K562 (cell line): ENCODE measurements around the gene DHODH. TPM values are rescaled to one million over a fixed set of nuclear protein-coding genes. Genes with fewer than 3 reads are reported as not detected.

Source experiments
- ATAC-seq: fragments of 200-7000 bp; cut with Tn5 transposase; 3 replicates; pipeline ENCODE4 v1.9.1; 2020; ENCODE audit warnings: moderate library complexity
- Bru-seq: library from RNA; stranded (reverse); fragments of 400-500 nt; gene quantifications from one replicate; lab custom pipeline; 2021; lab: Mats Ljungman, UMichigan
- BruChase-seq, 2 experiments: library from RNA; stranded (reverse); fragments of 400-500 nt; gene quantifications; one replicate each; lab custom pipeline; 2021; lab: Mats Ljungman, UMichigan
- BruUV-seq: library from RNA; stranded (reverse); fragments of 400-500 nt; replicated peaks from 2 replicates; lab custom pipeline; 2021; lab: Mats Ljungman, UMichigan
- CTCF ChIA-PET: fragments of 300-600 bp; formaldehyde crosslinking; extraction: SDS; loops from one replicate; lab custom pipeline; 2021; ENCODE audit warnings: low intra/inter-chr PET ratio; lab: Yijun Ruan, JAX
- POLR2A ChIA-PET: fragments of 300-600, 350-650 bp; sonication (Branson Sonifier 250); formaldehyde crosslinking; extraction: SDS; loops from one replicate; lab custom pipeline; 2021; ENCODE audit warnings: antibody characterized with exemption, inconsistent platforms; lab: Yijun Ruan, JAX
- DNase-seq, 4 experiments: peaks; one replicate each; pipeline versions ENCODE4 v3.0.0 to v3.0.0-alpha.2; 2011 to 2018; ENCODE audit warnings: low spot score in 3 of 4, mixed read lengths in 3 of 4; ENCODE audit errors: extremely low read depth in 1 of 4
- FAIRE-seq: peaks from 2 replicates; lab custom pipeline; 2011; peaks lifted over from hg19 to GRCh38; lab: Jason Lieb, UNC
- H2AFZ ChIP-seq: 2 replicates; pipeline ENCODE4 v1.6.0; 2011; ENCODE audit warnings: low read depth, low read length, control low read depth, inconsistent platforms
- H3K27ac ChIP-seq: fragments of 200-600 bp; 3 replicates; pipeline ENCODE4 v1.8.0; 2011; ENCODE audit warnings: low read depth, mild to moderate bottlenecking, control low read depth, inconsistent platforms, low read length, moderate library complexity, mixed read lengths; ENCODE audit errors: extremely low read depth
- H3K27me3 ChIP-seq, 2 experiments: fragments of 300-600 bp in 1 of 2; 2 replicates in 1 of 2; 3 replicates in 1 of 2; pipeline versions ENCODE4 v1.6.0 to v1.8.0; 2011; ENCODE audit warnings: inconsistent platforms in 2 of 2, low read length in 2 of 2, mild to moderate bottlenecking in 1 of 2, mixed read lengths in 1 of 2, moderate library complexity in 1 of 2; ENCODE audit not compliant: control insufficient read depth in 2 of 2, insufficient read depth in 2 of 2
- H3K36me3 ChIP-seq: fragments of 300-600 bp; 3 replicates; pipeline ENCODE4 v1.8.0; 2011; ENCODE audit warnings: mild to moderate bottlenecking, low read length, inconsistent platforms; ENCODE audit not compliant: control insufficient read depth, insufficient read depth
- H3K4me1 ChIP-seq, 2 experiments: fragments of 200-600 bp in 1 of 2; replicated peaks in 1 of 2; 2 replicates in 1 of 2; 3 replicates in 1 of 2; pipeline versions ENCODE4 v1.5.1 to v1.8.0; 2011; ENCODE audit warnings: inconsistent platforms in 2 of 2, low read length in 2 of 2, mild to moderate bottlenecking in 1 of 2, mixed read lengths in 1 of 2, moderate library complexity in 1 of 2; ENCODE audit not compliant: control insufficient read depth in 2 of 2, insufficient read depth in 2 of 2
- H3K4me2 ChIP-seq: 2 replicates; pipeline ENCODE4 v1.6.1; 2011; ENCODE audit warnings: low read length, control low read depth, inconsistent platforms, mixed read lengths; ENCODE audit not compliant: insufficient read depth
- H3K4me3 ChIP-seq: fragments of 200-600 bp; sonication (generic), shearing (Covaris generic); 2 replicates; pipeline ENCODE4 v1.5.1; 2016; ENCODE audit warnings: control low read depth, inconsistent platforms
- H3K79me2 ChIP-seq: fragments of 200-600 bp; 3 replicates; pipeline ENCODE4 v1.8.0; 2011; ENCODE audit warnings: low read length, inconsistent platforms; ENCODE audit not compliant: control insufficient read depth, insufficient read depth
- H3K9ac ChIP-seq, 2 experiments: 2 replicates each; pipeline versions ENCODE4 v1.6.0 to v1.6.1; 2011; ENCODE audit warnings: low read depth in 2 of 2, low read length in 2 of 2, control low read depth in 1 of 2, inconsistent platforms in 1 of 2, mild to moderate bottlenecking in 1 of 2, mixed read lengths in 1 of 2; ENCODE audit not compliant: insufficient read depth in 1 of 2
- H3K9me1 ChIP-seq: one replicate; pipeline ENCODE4 v1.6.0; 2011; ENCODE audit warnings: inconsistent platforms, mild to moderate bottlenecking, low read length, moderate library complexity; ENCODE audit not compliant: control insufficient read depth, insufficient read depth
- H3K9me3 ChIP-seq: replicated peaks from 2 replicates; pipeline ENCODE4 v1.5.1; 2011; ENCODE audit warnings: low read depth, low read length, inconsistent platforms; ENCODE audit not compliant: control insufficient read depth, insufficient read depth
- H4K20me1 ChIP-seq: replicated peaks from 2 replicates; pipeline ENCODE4 v1.6.1; 2011; ENCODE audit warnings: low read length, inconsistent platforms, mixed read lengths; ENCODE audit not compliant: control insufficient read depth, insufficient read depth
- CAMTA2 ChIP-seq: fragments of 250-450 bp; sonication (Bioruptor Pico); conservative IDR thresholded peaks from 2 replicates; pipeline ENCODE4 v1.5.1; 2022
- CBX2 ChIP-seq: fragments of 200-600 bp; sonication (generic); IDR thresholded peaks from one replicate; pipeline ENCODE4 v1.6.1; 2012; ENCODE audit warnings: mild to moderate bottlenecking, low read length, inconsistent platforms; ENCODE audit not compliant: insufficient read depth, poor library complexity, severe bottlenecking
- FOSL1 ChIP-seq: fragments of 200-800 bp; sonication (Bioruptor generic); conservative IDR thresholded peaks from 2 replicates; pipeline ENCODE4 v1.6.1; 2016; ENCODE audit warnings: missing genetic modification characterization, missing compliant biosample characterization
- FOXA1 ChIP-seq: fragments of 450-650 bp; IDR thresholded peaks from 2 replicates; pipeline ENCODE4 v1.6.1; 2016; ENCODE audit warnings: mild to moderate bottlenecking, borderline replicate concordance
- HNRNPLL ChIP-seq: fragments of 200-400 bp; formaldehyde crosslinking; IDR thresholded peaks from 2 replicates; pipeline ENCODE4 v1.6.1; 2017; ENCODE audit warnings: low read length, low read depth, mild to moderate bottlenecking; ENCODE audit not compliant: poor library complexity, severe bottlenecking
- JUNB ChIP-seq: fragments of 450-650 bp; formaldehyde crosslinking; conservative IDR thresholded peaks from 2 replicates; pipeline ENCODE4 v1.4.0; 2020; ENCODE audit warnings: mild to moderate bottlenecking
- MBD2 ChIP-seq: sonication (generic); IDR thresholded peaks from 2 replicates; pipeline ENCODE4 v1.6.1; 2016; ENCODE audit warnings: low read depth, borderline replicate concordance
- TFAP4 ChIP-seq: sonication (generic); formaldehyde crosslinking; IDR thresholded peaks from 2 replicates; pipeline ENCODE4 v1.8.0; 2022; ENCODE audit warnings: missing genetic modification reagents, mild to moderate bottlenecking, moderate library complexity, borderline replicate concordance
- ZFP30 ChIP-seq: fragments of 250-450 bp; sonication (Bioruptor Pico); IDR thresholded peaks from 2 replicates; pipeline ENCODE4 v1.8.0; 2022; ENCODE audit warnings: moderate library complexity, mild to moderate bottlenecking, inconsistent platforms, borderline replicate concordance
- ZNF311 ChIP-seq: fragments of 250-450 bp; sonication (Bioruptor Pico); IDR thresholded peaks from 2 replicates; pipeline ENCODE4 v1.4.0; 2020; ENCODE audit warnings: mild to moderate bottlenecking, moderate library complexity
- ZNF408 ChIP-seq: fragments of 250-450 bp; sonication (Bioruptor Pico); IDR thresholded peaks from 2 replicates; pipeline ENCODE4 v1.4.0; 2020; ENCODE audit warnings: low read depth, mild to moderate bottlenecking, moderate library complexity
- ZNF511 ChIP-seq: sonication (generic); formaldehyde crosslinking; IDR thresholded peaks from 2 replicates; pipeline ENCODE4 v1.8.0; 2022; ENCODE audit warnings: mild to moderate bottlenecking, missing genetic modification reagents
- WGBS: fragments of 100-300 bp; shearing (Covaris generic); methylation state at CpG from one replicate; pipeline ENCODE4 v1.1.6; 2016; ENCODE audit warnings: low coverage, mixed read lengths; ENCODE audit not compliant: insufficient coverage; ENCODE audit errors: missing lambda C conversion rate; 5-methylcytosine and 5-hydroxymethylcytosine counted together
- in situ Hi-C: fragments of 300-500 bp; cut with MboI; formaldehyde crosslinking; loops from 4 replicates; pipeline ENCODE4 v1.15.0; 2018; ENCODE audit warnings: inconsistent platforms, mixed read lengths
- intact Hi-C: fragments of 100-400 bp; cut with micrococcal nuclease; formaldehyde crosslinking; loops from 2 replicates; pipeline ENCODE4 v1.14.2; 2022
- long read RNA-seq, 3 experiments: library from polyadenylated mRNA in 2 of 3; library from RNA in 1 of 3; unstranded in 2 of 3; stranded (forward) in 1 of 3; transcript quantifications; one replicate each; pipeline ENCODE4 v2.0.0, GENCODE V29; 2019 to 2022
- polyA minus RNA-seq, 3 experiments: library from RNA; depleted of rRNA, polyadenylated mRNA; stranded (reverse); fragments of >200 nt; gene quantifications; 2 replicates each; pipeline ENCODE4 v1.2.3, GENCODE V29; 2011
- polyA plus RNA-seq, 8 experiments: library from polyadenylated mRNA; depleted of rRNA in 4 of 8; stranded (reverse) in 5 of 8; unstranded in 3 of 8; fragments of >200 nt; fragmentation: Nextera tagmentation in 2 of 8; fragmentation: Illumina TruSeq in 1 of 8; extraction: Ambion mirVana in 2 of 8; extraction: Trizol in 1 of 8; gene quantifications; 2 replicates each; pipeline versions ENCODE4 v1.2.1 to v1.2.3, GENCODE V29; 2011 to 2014; ENCODE audit warnings: inconsistent platforms in 1 of 8, missing spikeins in 1 of 8
- total RNA-seq, 7 experiments: library from RNA; depleted of rRNA in 6 of 7; stranded (reverse); fragments of >200 nt in 6 of 7; fragmentation: Illumina TruSeq in 2 of 7; extraction: Trizol in 2 of 7; gene quantifications; 2 replicates each; pipeline versions ENCODE4 v1.2.1 to v1.2.3, GENCODE V29; 2011 to 2021; ENCODE audit warnings: low replicate concordance in 1 of 7

Gene DHODH
- total RNA-seq (2011; cell fraction: chromatin; rRNA removed; ENCODE audit: low replicate concordance), result 15.8 and 23.4 TPM in 2 replicates
- total RNA-seq (2011; cell fraction: nucleolus; rRNA removed), result 15.8 and 17.8 TPM in 2 replicates
- total RNA-seq (2011; cell fraction: nucleoplasm; rRNA removed), result 20.2 and 22.6 TPM in 2 replicates
- total RNA-seq (2014; rRNA removed) (12.7 and 15.9 TPM in 2 replicates), total RNA-seq (2014; rRNA removed; fragmentation: Illumina TruSeq; extraction: Trizol) (17.5 and 19.9 TPM in 2 replicates), total RNA-seq (2015; rRNA removed; fragmentation: Illumina TruSeq; extraction: Trizol) (12.7 and 14.9 TPM in 2 replicates), total RNA-seq (2021) (15.3 and 17.1 TPM in 2 replicates), polyA plus RNA-seq (2011; rRNA removed) (9.9 and 12.2 TPM in 2 replicates), polyA plus RNA-seq (2014; fragmentation: Illumina TruSeq; extraction: Trizol) (17.8 and 18.0 TPM in 2 replicates), polyA plus RNA-seq (2014; fragmentation: Nextera tagmentation; extraction: Ambion mirVana) (1 to 10 TPM; 4.3 to 4.9 TPM), polyA plus RNA-seq (2014; rRNA removed) (12.8 and 15.7 TPM in 2 replicates), polyA minus RNA-seq (2011; rRNA and poly(A)+ RNA removed) (9.1 and 13.2 TPM in 2 replicates), Bru-seq, nascent RNA (percentile 69 among the genes with signal in this experiment), BruChase-seq, experiment 1, labeled RNA remaining after a 2-hour chase (percentile 60 among the genes with signal in this experiment), BruChase-seq, experiment 2, labeled RNA remaining after a 6-hour chase (percentile 59 among the genes with signal in this experiment)
- polyA plus RNA-seq (2011; cell fraction: cytosol; rRNA removed), result 9.1 and 9.7 TPM in 2 replicates
- polyA plus RNA-seq (2011; cell fraction: nucleus; rRNA removed), result 9.8 and 13.9 TPM in 2 replicates
- polyA plus RNA-seq (2012), result 5.7 and 9.4 TPM in 2 replicates
- 4.6 and 9.5 TPM in 2 replicates for polyA minus RNA-seq (2011; cell fraction: cytosol; rRNA and poly(A)+ RNA removed)
- 8.1 and 13.4 TPM in 2 replicates for polyA minus RNA-seq (2011; cell fraction: nucleus; rRNA and poly(A)+ RNA removed)
- long read RNA-seq, experiment 1, transcript DHODH-201 (9 exons, 2,426 nt), result major isoform, 75 of 146 reads
- long read RNA-seq, experiment 1, partial matches to known transcripts, result 21 of 146 reads
- long read RNA-seq, experiment 1, other reads (novel, unspliced or antisense), result 49 of 146 reads
- long read RNA-seq, experiment 2, transcript DHODH-201 (9 exons, 2,426 nt), result major isoform, 6 of 22 reads
- long read RNA-seq, experiment 2, partial matches to known transcripts, result 5 of 22 reads
- long read RNA-seq, experiment 2, other reads (novel, unspliced or antisense), result 11 of 22 reads
- long read RNA-seq, experiment 3, transcript DHODH-201 (9 exons, 2,426 nt), result major isoform, 22 of 28 reads
- long read RNA-seq, experiment 3, partial matches to known transcripts, result 4 of 28 reads
- long read RNA-seq, experiment 3, other reads (novel, unspliced or antisense), result 2 of 28 reads

GRCh38 chr16:72008424-72009216 is at the start of gene DHODH:
DHODH (plus strand) TSS chr16:72008744; CDS start chr16:72008765, 21 bp downstream.
- Histone ChIP-seq H3K9me3 (no peaks in the 10 kb centered on the region), H3K79me2 (peaks cover 18% of the 10 kb centered on the region; the same call in 2 of the 3 replicates), H4K20me1 (no peaks in the 10 kb centered on the region), H2AFZ (peak within 1 kb of the TSS; percentile 92), H3K9ac (peak within 1 kb of the TSS; percentile 77 to 93), H3K36me3 (peaks cover 27% of the 10 kb centered on the region), H3K4me3 (peak within 1 kb of the TSS; percentile 98), H3K9me1 (no peaks in the 10 kb centered on the region), H3K4me2 (peak within 1 kb of the TSS; percentile 99), H3K27ac (peak within 1 kb of the TSS; percentile 71), H3K4me1 (peaks cover 13 to 36% of the 10 kb centered on the region in 2 experiments), H3K27me3 (peaks cover 0 to 6% of the 10 kb centered on the region in 2 experiments; a peak in 2 of 5 replicates)
- peak; percentile 98 to 100 (median 99) for DNase-seq
- CTCF ChIA-PET, result no interaction called here
- peak; percentile 81 for FAIRE-seq
- WGBS, result under 1% methylated on average over 55 of the region's 57 CpGs
- in situ Hi-C loops (no loop called here), intact Hi-C loops (loop anchor here (5.0 kb wide), 1 partner anchor 181 kb away; no protein-coding TSS in a partner anchor)
- TSS peak; percentile 84 for BruUV-seq
- POLR2A ChIA-PET, result no interaction called here
- peak; percentile 100 for ATAC-seq
- TF ChIP-seq ZNF511 (CRISPR knock-in tag) (peak; percentile 89), ZNF311 (no peak), FOXA1 (no peak), MBD2 (peak; percentile 84), ZFP30 (CRISPR knock-in tag) (no peak), HNRNPLL (peak; percentile 68), JUNB (no peak), TFAP4 (CRISPR knock-in tag) (peak; percentile 85), ZNF408 (CRISPR knock-in tag) (no peak), FOSL1 (tag) (no peak), CAMTA2 (CRISPR knock-in tag) (no peak), CBX2 (no peak)
